T-helper 2 cell (primary cell): ENCODE measurements around the gene CD74.

Experiments used
- DNase-seq, 5 experiments: peaks; one replicate each; pipeline versions ENCODE4 v3.0.0 to v3.0.0-alpha.2; 2012 to 2022

CD74 gene

DNA sequence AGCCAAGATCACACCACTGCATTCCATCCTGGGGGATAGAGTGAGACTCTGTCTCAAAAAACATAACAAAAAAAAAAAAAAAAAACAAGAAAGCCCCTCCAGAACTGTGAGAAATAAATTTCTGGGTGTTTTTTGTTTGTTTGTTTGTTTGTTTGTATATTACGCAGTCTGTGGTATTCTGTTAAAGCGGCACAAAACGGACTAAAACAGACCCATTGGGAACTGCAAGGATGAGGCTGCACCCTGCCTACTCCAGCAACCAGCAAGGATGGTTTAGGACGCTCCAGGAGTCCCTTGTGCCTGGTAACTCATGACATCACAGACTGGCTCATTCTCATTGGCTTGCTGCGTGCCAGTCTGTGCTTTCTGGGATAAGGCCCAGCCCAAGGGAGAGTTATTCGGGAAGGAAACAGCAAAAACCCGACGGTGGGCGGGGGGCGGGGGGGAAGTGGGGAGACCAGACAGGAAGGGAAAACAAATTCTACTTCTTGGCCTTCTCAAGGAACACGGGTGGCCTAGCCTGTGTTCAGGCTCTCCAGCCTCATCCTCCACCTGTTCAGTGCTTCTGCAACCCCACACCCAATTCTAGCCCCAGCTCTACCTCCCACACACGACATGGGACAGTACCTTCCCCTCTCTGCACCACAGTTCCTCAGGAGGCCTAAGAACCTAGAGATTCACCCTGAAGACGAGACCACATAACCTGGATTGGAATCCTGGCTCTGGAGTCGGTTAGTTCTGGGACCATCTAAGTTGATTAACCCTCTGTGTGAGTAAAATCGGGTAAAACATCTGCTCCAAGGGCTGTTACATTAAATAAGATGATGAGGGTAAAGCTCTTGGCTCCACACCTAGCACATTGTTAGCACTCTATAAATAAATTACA lies 2.8 kb downstream of the CD74 start:
- DNase-seq, result peak in 4 of 5 experiments; percentile 14 to 85 (median 34)

DNA sequence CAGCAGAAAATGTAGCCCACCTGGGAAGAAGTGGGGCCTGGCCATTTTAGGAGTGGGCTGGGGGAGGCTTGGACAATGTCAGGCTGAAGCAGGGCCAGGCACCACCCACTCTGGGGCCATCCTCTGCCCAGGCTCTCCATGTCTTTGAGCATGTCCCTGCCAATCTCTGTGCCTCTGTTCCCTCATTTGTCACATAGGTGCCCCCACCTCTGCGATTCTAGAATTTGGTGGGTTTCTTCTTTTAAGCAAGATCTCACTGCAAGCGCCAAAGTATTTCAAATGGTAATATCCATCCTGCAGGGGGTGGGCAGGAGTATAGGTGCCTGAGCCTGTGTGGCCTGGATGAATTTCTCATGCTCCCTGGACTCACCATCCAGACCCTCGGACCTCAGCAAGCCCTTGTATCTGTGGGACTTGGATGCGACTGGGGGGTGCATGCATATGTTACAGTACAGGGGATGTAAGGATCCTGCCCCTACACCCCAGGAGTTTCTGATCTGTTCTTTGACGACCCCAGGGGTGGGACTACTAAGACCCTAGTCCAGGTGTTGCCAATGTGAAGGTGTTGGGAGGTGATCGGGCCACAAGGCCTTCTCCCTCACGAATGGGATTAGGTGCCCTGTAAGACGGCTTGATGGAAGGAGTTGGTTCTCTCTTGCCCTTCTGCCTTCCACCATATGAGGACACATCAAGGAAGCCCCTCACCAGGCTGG lies 4.3 kb downstream of the CD74 start:
- DNase-seq, result no peak

DNA sequence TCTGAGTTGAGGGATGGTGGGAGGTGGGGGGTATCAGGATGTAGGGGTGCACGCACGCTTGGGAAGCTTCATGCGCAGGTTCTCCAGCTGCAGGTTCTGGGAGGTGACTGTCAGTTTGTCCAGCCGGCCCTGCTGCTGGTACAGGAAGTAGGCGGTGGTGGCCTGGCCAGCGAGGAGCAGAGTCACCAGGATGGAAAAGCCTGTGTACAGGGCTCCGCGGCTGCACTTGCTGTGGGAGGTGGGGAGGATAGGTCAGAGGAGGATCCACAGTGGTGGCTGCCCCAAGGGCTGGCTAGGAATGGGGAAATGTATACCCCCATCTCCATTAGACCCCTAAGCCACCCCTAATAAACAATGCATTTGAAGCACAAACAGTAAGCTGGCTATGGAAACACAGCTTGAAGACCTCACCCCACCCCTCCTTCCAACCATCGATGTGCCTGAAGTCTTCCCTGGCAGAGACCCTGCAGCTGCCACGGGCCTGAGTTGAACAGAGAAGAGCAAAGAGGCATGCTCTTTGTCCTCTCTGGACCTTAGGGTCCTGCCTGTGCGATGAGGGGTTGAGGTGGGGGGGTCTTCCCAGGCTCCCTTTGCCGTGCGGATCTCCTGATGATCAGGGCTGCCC lies 5.5 kb downstream of the CD74 start:
- DNase-seq, result no peak

DNA sequence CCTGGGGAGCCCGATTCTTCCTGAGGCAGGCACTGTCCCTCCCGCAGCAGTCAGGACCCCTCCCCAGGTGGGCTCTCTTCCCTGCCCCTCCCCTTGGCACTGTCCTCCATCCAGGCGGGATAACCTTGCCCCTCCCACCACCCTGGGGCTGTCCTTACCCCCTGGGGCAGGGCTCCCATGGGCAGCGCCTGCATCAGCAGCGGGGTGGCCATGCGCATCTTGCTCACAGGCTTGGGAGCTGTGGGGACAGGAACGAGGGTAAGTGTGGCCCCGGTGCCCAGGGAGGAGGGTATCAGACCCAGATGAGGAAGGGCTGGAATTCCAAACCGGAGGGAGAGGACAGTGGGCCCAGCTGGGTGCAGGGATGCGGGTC lies 6.0 kb downstream of the CD74 start:
- DNase-seq, result no peak

DNA sequence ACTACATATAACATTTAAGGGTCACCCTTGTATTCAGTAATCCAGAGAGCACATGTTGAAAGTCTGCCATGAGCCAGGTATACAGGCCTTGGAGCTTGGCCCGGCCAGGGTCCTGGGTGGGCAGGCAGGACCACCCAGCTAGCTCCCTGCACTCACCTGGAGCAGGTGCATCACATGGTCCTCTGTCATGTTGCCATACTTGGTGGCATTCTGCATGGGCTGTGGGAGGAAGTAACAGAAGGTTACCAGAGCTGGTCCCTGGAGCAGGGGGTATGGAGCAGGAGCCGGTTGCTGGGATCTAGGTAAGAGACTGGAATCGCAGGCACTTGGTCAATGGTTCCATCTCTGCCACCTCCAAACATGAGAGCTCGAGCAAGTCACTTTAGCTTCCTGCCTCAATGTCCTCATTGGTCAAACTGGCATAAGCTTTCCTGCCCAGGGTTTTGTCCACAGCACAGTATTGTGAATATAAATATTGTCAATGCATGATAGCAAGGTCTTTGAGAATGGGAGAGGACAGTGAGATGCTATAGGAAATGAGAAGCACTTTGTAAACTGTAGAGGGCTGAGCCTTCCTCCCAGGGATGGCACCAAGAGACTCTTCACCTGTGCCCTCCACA lies 6.5 kb downstream of the CD74 start:
- DNase-seq, result no peak

DNA sequence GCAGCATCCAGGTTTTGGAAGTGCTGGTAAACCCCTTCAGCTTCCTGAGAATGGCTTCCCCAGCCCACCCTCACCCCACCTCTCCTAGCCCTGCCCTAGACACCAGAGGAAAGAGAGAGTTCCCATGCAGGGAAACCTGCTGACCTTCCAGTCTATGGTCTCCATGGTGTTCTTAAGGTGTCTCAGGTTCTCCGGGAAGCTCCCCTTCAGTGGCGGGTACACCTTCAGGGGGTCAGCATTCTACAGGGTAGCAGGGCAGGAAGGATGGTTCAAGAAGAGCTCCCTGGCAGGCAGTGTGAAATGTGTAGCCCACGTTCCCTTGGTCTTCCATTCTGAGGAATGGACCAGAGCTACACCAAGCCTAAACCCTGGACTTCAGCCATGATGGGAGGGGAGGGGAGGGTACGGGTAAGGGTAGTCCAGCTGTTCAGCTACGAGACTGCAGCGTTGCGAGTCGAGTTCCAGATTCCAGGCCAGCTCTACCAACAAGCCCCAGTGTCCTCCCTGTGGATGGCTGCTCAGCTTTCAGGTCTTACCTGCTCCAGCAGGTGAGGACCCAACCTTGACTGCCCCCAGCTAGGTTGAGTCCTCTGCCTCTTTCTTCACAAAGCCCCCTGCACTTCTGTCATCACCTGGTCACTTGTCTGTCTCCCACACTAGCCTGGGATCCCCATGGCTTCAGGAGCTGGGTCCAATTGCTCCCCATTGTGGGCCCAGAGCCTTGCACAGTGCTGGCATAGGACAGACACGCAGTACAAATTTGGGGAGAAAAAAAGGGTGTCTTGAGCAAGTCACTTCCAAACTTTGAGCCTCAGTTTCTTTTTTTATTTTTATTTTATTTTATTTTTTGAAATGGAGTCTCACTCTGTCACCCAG lies 7.5 kb downstream of the CD74 start:
- no peak for DNase-seq

DNA sequence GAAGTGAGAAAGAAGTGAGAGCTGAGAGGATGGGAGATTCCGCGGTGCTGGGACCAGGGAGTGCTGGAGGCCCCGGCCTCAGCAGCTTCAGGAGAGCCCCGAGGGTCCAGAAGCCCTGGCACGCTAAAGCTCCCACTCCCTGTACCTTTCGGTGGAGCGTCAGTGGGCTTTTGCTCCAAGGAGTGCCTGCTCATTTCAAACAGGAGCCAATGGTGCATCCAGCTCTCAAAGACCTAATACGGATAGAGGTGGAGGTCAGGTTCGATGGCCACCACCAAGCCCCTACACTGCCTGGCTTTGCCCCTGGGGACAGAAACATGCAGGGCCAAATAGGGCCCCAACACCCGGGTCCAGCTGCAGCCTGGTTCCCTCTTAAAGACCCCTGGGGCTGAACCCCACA lies 8.2 kb downstream of the CD74 start:
- no peak for DNase-seq

DNA sequence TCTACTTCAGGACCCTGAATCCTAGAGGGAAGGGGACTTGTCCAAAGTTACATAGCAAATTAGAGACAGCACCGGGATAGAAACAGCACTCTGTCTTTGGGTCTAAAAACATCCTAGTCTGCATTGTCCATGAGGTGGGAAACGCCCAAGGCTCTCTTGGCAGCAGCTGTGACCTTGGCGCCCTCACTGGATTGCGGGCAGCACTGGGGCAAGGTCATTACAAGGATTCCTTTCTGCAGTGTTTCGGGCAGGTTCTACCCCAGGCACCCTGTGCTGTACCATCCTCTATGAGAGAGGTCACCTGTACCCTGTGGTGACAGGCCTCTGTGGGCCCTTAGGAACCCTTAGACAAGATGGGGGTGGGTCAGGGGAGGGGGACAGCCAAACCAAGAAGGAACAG lies 8.6 kb downstream of the CD74 start:
- DNase-seq, result no peak

DNA sequence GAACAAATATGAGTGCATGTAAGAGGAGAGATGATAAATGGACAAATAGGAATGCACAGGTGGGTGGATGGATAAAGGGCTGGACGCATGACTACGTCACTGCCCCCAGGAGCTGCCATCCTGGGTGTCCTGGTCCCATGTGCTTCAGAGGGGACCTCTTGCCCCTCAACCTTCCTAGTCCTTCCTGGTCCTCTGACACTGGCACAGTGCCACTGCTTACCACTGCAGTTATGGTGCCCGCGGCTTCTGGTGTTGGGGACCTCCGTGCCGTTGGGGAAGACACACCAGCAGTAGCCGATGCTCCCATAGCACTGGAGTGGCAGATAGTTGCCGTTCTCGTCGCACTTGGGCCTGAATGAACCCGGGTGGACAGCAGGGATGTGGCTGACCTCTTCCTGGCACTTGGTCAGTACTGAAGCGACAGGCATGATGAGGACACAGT lies 9.8 kb downstream of the CD74 start:
- no peak for DNase-seq

DNA sequence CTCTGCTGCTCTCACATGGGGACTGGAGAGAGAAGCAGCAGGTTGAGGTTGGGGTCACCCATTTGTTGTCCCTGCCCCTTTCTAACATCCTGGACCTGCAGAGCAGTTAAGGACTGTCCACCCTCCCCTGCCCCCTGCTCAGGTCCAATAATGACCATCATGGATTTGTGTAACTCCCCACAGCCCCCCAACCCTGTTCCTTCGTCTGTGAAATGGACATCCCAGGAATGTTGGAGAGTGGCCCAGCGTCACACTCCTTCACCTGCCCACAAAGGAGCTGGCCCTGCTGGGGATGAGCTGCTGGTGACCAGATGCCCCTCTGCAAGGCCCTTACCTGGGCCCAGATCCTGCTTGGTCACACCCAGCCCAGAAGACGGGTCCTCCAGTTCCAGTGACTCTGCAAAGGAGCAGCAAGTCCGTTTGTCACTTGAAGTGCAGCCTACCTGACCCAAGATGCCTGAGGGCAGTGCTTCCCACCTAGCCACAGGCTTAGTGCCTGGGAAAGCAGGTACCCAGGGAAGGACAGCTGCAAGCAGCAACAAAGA lies 10.4 kb downstream of the CD74 start:
- no peak for DNase-seq

DNA sequence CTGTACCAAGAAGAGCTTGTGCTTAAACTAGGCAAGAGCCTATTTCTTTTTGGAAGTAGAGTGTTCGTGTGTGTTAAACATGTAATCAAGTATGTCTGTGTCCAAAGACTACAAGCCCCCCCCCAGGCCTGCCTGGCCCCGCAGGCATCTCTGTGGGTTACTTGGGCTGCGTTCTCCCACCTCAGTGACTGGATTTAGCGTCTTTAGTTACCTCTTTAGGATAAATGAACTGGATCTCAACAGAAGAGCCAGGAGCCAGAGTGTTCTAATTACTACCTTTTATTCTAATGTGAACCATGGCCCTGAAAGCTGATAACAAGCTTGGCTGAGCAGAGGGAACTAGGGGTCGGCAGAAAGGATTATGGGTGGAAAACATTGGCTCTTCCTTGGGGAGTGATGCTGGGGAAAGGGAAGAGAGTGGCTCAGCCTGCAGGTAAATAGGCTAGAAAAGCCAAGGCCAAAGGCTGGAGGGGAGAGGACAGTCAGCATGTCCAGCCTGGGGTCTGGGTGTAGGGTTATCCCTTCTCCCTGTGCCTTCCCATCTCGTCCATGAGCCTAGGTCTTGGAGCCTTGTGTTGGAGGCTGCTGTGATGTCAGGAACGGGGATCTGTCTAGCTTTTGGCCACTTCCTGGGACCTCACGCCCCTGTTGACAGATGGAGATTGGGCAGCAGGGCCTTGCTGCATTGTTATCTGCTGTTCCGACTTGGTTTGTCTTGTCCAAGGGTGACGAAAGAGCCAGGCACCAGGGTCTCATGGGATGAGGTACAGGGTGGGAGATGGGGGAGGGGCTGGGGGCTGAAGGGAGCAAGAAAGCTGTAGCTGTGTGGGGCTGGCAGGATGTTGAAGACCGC lies 11.1 kb downstream of the CD74 start:
- no peak for DNase-seq

DNA sequence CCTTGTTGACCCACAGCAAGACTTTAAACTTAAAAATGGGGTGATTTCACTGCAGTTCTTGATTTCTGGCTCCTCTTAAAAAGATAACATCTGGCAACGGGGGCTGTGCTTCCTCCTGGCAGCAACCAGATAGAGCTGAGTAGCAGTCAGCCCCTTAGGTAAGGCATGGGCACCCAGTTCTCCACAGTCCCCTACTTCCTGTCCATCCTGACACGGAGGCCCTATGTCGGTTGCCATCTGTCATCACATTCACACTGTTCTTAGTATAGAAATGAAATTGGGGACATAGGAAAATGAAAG lies 11.7 kb downstream of the CD74 start:
- DNase-seq, result no peak

DNA sequence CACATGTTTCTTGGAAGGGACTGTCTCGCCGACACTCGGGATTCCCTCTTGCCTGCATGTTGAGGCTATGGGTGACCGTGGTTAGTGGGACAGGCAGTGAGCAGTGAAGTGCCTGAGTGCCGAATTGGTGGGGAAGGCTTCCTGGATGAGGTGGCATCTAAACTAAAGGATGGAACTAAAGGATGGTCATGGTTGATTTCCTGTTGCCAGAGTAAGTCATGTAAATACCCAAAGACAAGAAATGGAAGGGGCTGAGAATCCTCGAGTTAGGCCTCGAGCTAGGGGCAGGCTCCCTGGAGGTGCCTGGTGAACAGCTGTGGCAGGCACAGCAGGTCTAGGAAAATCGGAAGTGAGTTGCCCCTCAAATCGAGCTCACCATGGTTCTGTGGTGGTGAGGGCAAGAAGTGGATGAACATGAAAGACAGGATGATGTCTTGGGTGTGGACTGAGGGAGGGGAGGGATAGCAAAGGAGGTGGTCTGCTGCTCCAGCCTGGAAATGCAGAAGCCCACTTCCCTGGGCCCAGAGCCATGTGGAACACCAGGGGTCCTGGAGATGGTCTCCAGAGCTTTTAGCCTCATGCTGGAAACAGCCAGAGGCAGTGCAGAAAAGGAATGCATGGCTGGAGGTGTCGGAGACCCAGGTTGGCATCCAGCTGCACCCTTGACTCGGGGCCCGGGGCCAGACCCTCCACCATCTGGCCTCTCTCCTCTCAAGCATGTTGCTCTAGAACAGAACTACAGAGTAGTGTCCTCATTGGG lies 12.2 kb downstream of the CD74 start:
- DNase-seq, result no peak

DNA sequence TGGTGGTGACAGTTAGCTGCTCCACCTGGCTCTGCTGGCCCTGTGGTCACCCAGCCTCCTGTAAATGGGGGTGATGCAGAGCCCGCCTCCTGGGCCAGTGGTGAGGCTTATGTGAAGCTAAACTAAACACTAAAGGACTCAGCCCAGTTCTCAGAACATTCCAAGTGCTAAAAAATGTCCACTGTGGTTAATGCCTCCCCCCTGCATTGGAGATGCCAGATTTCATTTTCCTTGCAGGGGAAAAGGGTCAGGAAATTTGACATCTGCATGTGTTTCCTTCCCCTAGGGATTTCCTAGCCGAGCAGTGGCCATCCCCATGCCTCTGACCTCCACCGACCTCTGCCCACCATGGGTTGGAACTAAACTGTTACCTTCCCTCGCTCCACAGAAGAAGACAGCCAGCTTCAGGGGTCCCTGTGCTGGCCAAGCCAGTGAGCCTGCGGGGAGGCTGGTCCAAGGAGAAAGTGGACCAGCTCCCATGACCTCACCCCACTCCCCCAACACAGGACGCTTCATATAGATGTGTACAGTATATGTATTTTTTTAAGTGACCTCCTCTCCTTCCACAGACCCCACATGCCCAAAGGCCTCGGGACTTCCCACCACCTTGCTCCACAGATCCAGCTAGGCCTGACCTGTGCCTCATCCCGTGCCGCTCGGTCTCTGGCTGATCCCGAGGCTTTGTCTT lies 13.0 kb downstream of the CD74 start:
- no peak for DNase-seq

DNA sequence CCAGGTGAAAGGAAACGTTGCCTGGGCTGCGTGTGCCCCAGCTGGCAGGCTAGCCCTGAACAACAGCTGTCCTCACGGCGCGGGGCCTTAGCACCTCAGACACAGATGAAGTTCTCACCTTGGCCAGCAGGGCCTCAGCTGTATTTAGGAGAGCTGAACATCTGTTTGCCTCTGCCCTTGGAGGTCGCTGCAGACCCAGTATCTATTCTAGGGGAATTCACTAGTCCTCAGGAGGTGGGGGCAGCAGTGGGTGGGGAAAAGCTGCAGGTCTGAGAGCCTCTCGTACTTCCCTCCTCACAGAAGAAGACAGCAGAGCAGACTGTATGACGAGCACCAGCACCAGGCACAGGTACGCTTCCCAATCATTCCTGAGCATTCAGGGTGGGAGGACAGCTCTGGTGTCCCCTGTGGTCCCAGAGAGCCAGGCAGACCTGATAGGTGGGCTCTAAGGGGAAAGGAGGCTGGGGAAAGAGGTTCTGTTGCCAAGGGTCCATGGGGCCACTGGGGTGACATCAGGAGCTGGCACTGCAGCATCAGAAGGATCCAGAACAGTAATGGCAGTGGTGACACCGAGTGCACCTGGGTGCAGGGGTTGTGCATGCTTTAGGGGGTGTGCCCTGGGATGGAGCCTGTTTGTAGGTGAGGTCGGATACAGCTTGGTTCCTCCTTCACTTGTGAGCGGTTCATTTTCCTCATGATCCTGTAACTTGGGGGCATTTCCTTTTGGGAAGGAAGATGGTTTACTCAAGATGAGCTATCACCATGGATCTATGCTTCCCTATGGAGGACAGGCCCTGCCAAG lies 13.8 kb downstream of the CD74 start:
- peak in 1 of 5 experiments; percentile 55 for DNase-seq

DNA sequence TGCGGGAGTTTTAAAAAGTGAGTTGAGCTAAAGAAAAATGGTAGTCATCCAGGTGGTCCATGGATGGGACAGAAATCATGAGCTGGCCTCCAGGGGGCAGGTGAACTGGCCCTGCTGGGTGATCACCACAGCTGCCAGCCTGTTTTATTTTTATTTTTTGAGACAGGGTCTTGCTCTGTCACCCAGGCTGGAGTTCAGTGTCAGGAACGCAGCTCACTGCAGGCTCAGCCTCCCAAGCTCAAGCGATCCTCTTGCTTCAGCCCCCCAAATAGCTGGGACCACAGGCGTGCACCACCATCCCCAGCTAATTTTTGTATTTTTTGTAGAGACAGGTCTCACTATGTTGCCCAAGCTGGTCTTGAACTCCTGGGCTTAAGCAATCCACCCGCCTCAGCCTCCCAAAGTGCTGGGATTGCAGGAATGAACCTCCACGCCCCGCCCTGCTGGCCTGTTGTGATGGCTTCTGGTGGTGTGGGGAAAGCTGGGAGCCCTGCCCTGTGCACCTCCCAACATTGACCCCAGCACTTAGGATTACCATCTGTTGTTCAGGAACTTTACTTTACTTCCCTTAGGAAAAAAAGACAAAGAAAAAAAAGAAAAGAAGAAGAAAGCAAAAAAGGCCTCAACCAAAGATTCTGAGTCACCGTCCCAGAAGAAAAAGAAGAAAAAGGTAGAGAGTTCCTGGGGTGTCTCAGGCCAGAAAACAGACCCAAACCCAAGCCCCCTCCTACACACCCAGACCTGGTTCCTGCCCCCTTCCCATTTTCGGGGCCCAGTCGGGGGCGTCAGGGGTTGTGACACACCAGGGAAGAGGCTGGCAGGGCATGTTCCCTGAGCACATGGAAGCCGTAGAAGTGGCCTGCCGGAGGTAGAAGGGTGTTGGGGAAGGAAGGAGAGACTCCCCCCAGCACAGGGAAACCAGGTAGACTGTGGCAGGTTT lies 14.7 kb downstream of the CD74 start:
- DNase-seq, result no peak

DNA sequence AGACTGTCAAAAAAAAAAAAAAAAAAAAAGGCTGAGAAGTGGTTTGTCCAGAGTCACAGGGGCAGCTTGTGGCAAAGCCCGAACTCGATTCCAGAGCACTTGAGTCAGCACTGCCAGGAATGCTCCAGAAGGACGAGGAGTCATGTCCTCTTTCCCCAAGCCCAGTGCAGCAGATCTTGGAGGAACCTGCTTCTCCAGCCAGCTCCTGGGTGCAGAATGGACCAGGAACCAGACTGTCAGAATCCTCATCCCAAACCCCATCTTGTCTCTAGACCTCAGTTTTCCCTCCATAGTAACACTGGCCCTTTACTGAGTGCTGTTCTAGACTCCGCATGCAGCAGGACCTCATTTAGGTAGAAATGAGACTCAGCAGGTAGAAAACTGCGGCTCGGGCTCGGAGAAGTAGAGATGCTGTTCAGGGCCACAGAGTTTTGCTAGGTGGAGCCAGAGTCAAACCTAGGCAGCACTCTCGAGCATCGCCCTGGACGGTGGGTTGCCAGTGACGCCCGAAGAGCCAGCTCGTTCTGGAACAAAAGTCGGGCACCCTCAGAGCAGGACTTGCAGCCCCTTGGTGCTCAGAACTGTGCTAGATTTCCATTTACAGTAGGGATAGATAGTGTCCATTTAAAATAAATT lies 15.4 kb downstream of the CD74 start:
- DNase-seq, result no peak
